ENCODE data around the gene SRGAP1. TPM values are rescaled to one million over a fixed set of nuclear protein-coding genes. Genes with fewer than 3 reads are reported as not detected.

The SRGAP1 gene
- total and polyA plus RNA-seq, 2 of the 4 experiments (the other 2 are of a cell fraction) = 10.0 to 10.2 TPM

- Histone ChIP-seq H4K5ac (ENCODE audit: low read depth, low read length) (no peak overlapping the region), H3K9me1 (ENCODE audit: insufficient read depth, low read length) (peaks cover 2% of the 10 kb centered on the region; the same call in 1 of the 2 replicates), H3K9ac (ENCODE audit: low read depth, low read length) (no peak overlapping the region), H2BK15ac (ENCODE audit: low read depth, low read length) (peak overlapping the region; percentile 24; the same call in 1 of the 3 replicates), H3K4me2 (ENCODE audit: low read depth, low read length) (no peak overlapping the region), H2BK120ac (ENCODE audit: low read depth, low read length) (0 out of 2 replicates have a peak overlapping the region, but pooled peaks have one; percentile 7), H3K14ac (replicated peaks; ENCODE audit: low read depth, low read length) (0 out of 2 replicates have a peak overlapping the region, but pooled peaks have one; percentile 3), H4K8ac (ENCODE audit: low read depth in 2 of 2, low read length in 2 of 2) (peak overlapping the region in 1 of 2 experiments; percentile 10; a peak in 1 of 4 replicates), H2BK20ac (ENCODE audit: low read depth, low read length) (no peak overlapping the region), H4K20me1 (ENCODE audit: insufficient read depth, low read length) (no peaks in the 10 kb centered on the region), H3K4me3 (ENCODE audit: insufficient read depth, low read depth, low read length) (no peak overlapping the region), H4K91ac (ENCODE audit: insufficient read depth, low read depth, low read length) (peak overlapping the region; percentile 6; the same call in 1 of the 2 replicates), H3K56ac (ENCODE audit: extremely low read depth, insufficient read depth, low read length) (no peak overlapping the region), H3K18ac (ENCODE audit: low read depth, low read length) (no peak overlapping the region), H3K27ac (ENCODE audit: insufficient read depth, low read length) (no peak overlapping the region), H3K36me3 (ENCODE audit: control insufficient read depth, insufficient read depth, low read length) (no peaks in the 10 kb centered on the region), H2AK9ac (replicated peaks; ENCODE audit: low read depth, low read length, poor library complexity) (no peak overlapping the region), H3K23ac (ENCODE audit: low read depth, low read length) (no peak overlapping the region), H3K9me3 (ENCODE audit: control insufficient read depth, insufficient read depth, low read length) (no peaks in the 10 kb centered on the region), H3K4ac (ENCODE audit: low read depth, low read length) (no peak overlapping the region), H3K4me1 (ENCODE audit: control insufficient read depth, insufficient read depth, low read length) (no peaks in the 10 kb centered on the region), H2AK5ac (ENCODE audit: low read depth, low read length) (no peak overlapping the region), H2AFZ (replicated peaks; ENCODE audit: low read length, poor library complexity) (no peak overlapping the region), H3K27me3 (ENCODE audit: control insufficient read depth, insufficient read depth, low read length) (no peaks in the 10 kb centered on the region), H3K79me1 (ENCODE audit: low read depth in 1 of 2, low read length in 2 of 2) (peaks cover 0 to 9% of the 10 kb centered on the region in 2 experiments; a peak in 2 of 4 replicates), H2BK5ac (ENCODE audit: low read depth, low read length, poor library complexity, severe bottlenecking) (no peak overlapping the region)
- DNase-seq (no peak), ATAC-seq (ENCODE audit: low read depth) (no peak)
- intact Hi-C loops (cut with micrococcal nuclease) = loop anchor here (5.0 kb wide), 1 partner anchor 246 kb away; no protein-coding TSS in a partner anchor
- no peak for TF ChIP-seq CTCF (conservative IDR thresholded peaks at IDR 0.05; ENCODE audit: low read depth, low read length)
- dilution Hi-C loops (cut with HindIII; ENCODE audit: low sequenced_read_pairs, unreplicated experiment) = loop anchor here (25.0 kb wide), 1 partner anchor 421 kb away; no protein-coding TSS in a partner anchor
- POLR2A ChIA-PET (ENCODE audit: unreplicated experiment) = no interaction called here
- in situ Hi-C loops (cut with MboI; ENCODE audit: low sequenced_read_pairs) = loop anchor here (5.0 to 10.0 kb wide), 2 partner anchors 154 to 416 kb away; no protein-coding TSS in a partner anchor
- CTCF ChIA-PET = interaction anchor here (0.7 to 1.0 kb wide), 2 partner anchors 18 to 346 kb away, joined by 3 to 5 read pairs; no protein-coding TSS in a partner anchor
- BruUV-seq (replicated peaks) = no TSS peak
- WGBS, 2 experiments (ENCODE audit: extremely low coverage in 2 of 2, insufficient read length in 1 of 2) = no CpG with 5 or more reads among the region's 3 CpGs
Measured at GRCh38 chr12:63841011-63841410, 3.5 kb upstream of the SRGAP1 start.
